GM21576 (cell line): Measurements from ENCODE around the gene TRMT1L.

Source experiments
- ATAC-seq: cut with Tn5 transposase; IDR thresholded peaks from one replicate; pipeline ENCODE4 v1.9.1; 2021; ENCODE audit warnings: mild to moderate bottlenecking, moderate library complexity; ENCODE audit not compliant: unreplicated experiment

TRMT1L gene

DNA sequence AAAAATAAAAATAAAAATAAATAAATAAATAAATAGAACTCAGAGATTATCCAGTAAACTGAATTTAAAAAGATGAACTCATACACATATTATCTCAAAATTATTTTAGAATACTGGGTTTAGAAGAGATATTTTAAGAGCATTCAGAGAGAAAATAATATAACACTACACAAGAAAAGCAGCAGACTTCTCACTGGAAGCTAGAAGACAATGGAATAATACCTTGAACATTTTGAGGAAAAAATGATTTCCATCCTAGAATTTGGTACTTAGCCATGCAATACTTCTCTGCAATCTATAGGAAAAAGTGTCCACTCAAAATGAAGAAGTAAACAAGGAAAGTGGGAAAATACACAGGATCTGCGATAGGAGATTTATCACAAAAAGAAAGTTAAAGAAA, 24.2 kb downstream of the TRMT1L start:
- no peak for ATAC-seq

DNA sequence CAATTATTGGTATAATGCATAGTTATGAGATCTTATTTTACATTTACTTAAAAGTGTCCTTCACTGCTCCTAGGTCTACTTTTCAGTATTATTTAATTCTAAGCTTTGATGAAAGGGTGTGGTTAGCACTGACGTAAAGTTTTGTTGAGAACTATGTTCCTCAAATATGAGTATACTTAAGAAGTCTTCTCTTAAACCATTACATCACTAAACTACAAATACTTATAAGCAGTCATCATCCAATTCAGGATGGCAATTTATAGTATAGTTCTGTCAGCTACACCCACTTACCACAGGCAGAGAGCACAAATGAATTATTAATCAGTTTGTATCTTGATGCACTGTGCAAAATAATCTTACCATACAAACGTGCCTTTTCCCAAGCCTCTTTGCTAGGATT, 27.0 kb downstream of the TRMT1L start:
- ATAC-seq = no peak

DNA sequence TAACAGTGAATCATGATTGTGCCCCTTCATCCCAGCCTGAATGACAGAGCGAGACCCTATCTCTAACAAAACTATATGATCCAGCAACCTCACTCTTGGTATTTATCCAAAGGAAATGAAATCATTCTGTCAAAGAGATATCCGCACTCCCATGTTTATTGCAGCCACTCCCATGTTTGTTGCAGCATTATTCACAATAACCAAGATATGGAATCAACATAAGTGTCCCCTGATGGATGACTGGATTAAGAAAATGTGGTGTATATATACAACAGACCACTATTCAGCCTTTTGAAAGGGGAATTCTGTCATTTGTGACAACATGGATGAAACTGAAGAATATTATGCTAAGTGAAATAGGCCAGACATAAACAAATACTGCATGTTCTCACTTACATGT, 44.4 kb downstream of the TRMT1L start:
- ATAC-seq = no peak

DNA sequence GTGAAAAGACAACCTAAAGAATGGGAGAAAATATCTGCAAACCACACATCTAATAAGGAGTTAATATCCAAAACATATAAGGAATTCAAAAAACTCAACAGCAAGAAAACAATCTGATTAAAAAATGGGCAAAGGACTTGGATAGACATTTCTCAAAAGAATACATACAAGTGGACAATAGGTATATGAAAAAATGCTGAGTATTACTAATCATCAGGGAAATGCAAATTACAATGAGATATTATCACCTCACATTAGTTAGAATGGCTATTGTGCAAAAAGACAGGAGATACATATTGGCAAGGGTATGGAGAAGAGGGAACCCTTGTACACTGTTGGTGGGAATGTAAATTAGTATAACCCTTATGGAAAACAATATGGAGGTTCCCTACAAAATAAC, 44.9 kb downstream of the TRMT1L start:
- no peak for ATAC-seq

DNA sequence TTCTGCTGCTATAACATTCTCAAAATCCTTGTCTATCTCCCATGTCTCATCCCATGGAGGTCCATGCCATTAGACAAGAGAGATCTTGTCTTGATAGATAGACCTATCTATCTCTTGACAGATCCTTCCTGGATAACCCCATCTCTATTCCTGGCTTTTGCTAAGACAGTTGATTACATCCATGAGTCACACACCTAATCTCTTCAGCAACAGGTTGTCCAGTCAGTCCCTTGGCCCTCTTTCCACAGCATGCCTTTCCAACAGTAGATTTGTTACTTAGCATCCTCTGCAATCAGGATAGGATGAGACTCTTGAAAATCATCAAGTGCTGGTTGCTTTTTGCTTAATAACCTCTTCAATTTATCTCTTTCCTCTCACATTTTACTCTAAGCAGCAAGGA, 46.6 kb downstream of the TRMT1L start:
- no peak for ATAC-seq

DNA sequence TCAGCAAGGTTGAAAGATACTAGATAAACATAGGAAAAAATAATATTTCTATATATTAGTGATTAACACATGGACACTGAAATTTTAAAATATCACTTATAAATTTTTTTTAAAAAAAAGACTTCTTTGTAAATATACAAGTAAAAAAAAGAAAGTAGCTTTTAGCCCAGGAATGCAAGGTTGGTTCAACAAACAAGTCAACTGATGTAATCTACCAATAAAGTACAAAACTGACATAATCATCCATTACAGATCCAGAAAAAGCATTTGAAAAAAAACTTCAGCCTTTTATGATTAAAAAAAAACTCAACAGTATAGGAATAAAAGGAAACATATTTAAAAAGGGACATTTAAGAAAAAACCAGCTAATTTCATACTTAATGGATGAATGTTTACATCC, 48.4 kb downstream of the TRMT1L start:
- no peak for ATAC-seq

DNA sequence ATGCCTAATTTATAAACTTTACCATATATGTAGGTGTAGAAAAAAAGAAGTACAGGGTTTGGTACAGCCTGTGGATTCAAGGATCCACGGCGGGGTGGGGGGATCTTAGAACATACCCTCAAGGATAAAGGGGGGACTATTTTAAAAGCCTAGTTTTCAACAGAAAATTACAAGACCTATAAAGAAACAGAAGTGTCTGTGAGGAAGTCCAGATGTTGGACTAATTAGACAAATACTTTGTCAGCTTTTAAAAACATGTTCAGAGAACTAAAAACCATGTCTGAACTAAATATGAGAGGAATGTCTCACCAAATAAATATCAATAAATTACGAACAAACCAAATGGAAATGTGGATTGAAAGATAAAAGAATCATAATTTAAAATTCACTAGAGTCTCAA, 51.6 kb downstream of the TRMT1L start:
- ATAC-seq = no peak

DNA sequence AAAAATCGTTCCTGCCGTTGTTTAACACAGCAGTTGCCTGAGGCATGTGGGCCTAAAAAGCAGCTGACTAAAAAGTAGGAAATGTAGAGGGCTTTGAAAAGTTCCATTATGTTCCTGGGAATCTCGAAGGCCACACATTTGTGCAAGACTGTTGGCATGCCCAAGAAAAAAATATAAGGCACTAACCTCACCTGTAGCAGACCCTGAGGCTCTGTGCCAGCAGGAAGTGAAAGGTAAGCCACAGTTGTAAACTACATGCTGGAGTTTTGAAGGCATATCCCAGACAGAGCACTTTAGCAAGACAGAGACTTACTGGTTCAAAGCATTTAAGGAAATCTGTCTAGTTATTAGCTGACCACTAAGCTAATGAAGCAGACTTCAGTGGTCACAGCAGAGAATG, 52.7 kb downstream of the TRMT1L start:
- ATAC-seq = no peak

DNA sequence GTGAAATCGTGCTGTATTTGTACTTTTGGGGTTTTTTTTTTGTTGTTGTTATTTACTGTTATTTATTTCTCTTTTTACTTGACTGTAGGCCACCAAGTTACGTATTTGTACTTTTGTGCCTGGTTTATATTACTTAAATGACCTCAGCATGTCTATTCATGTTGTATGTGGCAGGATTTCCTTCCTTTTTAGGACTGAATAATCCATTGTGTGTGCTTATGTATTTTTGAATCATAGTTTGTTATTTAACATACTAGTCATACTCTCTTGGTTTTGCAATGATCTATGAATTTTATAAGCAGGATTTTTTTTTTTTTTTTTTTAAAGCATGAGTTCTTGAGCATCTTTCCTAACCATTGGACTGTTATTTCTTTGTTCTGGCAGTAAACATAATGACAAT, 60.2 kb downstream of the TRMT1L start:
- no peak for ATAC-seq

DNA sequence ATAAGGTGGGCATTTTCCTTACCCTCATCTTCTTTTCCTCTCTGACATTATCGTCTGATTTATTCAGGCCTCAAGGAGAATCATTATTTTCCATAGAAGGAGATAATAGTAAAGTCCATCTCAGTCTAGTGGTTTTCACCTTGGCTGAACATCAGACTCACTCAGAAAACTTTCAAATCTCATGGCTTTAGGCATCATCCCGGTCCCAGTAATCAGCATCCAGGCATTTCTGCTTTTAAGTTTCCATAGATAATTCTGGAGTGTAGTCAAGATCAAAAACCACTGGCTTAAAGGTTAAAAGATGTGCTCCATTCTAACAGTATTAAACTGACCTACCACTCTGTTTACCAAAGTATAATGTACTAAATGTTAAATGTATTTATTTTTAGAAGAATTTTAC, 62.0 kb downstream of the TRMT1L start:
- no peak for ATAC-seq

DNA sequence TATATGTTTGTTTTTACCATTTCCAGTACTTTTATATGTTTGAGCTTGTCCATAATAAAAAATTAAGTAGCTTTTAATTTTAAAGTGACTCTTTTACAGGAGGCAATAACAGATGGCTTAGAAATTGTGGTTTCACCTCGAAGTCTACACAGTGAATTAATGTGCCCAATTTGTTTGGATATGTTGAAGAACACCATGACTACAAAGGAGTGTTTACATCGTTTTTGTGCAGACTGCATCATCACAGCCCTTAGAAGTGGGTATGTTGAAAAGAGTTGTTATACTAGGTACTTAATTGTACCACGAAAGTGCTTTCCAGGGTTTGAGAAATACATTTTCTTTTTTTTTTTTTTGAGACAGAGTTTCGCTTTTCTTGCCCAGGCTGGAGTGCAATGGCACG, 65.3 kb downstream of the TRMT1L start:
- no peak for ATAC-seq

DNA sequence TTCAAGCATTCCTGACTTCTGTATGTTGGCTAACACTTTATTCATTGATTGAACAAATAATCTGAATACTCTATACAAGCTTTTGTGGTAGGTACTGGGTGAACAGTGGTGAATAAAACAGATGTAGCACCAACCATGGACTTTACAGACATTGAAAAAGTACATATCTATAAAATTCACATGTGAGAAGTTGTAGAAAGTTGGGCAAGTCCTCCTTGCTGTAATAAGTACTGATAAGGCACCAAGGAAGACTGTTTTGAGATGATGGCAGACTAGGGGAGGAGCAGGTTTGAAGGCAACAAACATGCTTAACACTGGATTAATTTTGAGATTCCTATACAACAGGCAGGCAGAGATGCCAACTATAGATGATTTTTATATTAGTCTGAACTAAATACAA, 69.0 kb downstream of the TRMT1L start:
- ATAC-seq = no peak

DNA sequence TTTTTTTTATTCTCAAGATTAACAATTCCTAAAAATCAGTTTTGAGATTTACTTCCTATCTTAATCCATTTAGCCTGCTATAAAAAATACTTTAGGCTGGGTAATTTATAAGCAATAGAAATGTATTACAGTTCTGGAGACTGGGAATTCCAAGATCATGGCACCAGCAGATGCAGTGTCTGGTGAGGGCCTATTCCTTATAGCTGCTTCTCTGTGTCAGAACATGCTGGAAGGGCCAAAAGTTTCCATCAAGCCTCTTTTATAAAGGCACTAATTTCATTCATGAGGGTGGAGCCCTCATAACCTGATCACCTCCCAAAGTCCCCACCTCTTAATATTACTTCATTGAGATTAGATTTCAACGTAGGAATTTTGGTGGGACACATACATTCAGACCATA, 69.7 kb downstream of the TRMT1L start:
- no peak for ATAC-seq

DNA sequence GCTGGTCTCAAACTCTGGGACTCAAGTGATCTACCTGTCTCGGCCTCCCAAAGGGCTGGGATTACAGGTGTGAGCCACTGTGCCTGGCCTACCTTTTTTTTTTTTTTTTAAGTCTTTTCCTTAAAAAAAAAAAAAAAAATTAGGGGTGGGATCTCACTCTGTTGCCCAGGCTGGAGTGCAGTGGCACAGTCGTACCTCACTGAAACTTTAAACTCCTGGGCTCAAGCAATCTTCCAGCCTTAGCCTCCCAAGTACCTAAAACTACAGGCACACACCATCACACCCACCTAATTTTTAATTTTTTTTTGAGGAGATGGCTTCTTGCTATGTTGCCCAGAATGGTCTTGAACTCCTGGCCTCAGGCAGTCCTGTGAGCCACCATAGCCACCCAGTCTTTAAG, 72.9 kb downstream of the TRMT1L start:
- ATAC-seq = no peak

DNA sequence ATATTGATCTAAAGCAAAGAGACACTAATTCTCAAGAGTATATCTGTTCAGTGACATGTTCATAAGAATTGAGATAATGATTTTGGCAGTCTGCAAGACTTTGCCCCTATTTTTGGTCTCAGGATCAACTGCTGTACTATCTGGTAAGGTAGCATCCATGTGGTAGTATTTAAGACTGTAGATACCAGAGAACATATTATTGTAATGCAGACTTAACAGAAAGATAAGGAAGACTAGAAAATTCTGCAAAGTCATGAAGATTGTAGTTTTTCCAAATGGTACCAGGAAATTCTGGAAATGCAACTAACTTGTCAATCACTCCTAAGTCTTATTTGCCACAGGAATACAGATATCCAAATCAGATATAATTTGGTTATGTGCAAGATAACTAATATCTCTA, 76.3 kb downstream of the TRMT1L start:
- no peak for ATAC-seq

DNA sequence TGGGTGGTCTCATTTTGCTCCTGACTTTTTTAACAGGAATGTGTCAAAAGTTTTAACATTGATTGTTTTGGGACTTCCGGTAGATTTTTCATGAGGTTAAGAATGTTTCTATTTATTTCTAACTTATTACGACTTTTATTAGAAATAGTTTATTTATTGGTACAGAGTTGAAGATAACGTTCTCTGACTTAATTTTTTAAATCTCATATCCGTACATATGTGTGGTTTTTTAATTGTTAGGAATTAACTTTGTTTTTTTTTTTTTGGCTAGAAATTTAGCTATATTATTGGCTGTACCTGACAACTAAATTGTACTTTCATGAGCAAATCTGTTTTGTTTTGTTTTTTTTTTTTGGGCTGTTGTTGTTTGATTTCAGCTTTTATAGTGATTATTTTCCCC, 79.4 kb downstream of the TRMT1L start:
- ATAC-seq = no peak

DNA sequence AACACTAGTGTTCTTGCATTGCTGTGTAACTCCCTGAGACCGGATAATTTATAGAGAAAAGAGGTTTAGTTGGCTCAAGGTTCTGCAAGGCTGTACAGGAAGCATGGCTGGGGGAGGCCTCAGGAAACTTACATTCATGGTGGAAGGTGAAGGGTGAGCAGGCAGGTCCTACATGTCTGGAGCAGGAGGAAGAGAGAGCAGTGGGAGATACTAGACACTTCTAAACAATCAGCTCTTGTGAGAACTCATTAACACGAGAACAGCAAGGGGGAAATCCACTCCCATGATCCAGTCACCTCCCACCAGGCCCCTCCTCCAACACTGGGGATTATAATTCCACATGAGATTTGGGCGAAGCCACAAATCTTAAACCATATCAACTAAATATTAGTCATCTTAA, 81.3 kb downstream of the TRMT1L start:
- no peak for ATAC-seq

DNA sequence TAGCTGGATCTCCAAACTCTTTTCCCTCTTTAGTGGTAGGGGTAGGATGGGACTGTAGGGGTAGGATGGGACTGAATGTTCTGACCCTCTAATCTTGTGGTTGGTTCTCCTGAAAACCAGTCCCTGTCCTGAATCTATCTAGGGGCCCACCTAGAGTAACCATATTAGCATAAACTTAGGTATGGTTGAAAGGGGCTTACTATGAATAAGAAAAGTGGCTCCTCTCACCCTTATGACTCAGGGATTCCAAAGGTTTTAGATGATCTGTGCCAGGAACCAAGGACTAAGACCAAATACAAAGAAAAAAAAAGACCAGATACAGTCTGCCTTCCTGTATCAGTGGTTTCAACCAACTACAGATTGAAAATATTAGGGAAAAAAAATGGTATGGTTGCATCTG, 82.4 kb downstream of the TRMT1L start:
- no peak for ATAC-seq

DNA sequence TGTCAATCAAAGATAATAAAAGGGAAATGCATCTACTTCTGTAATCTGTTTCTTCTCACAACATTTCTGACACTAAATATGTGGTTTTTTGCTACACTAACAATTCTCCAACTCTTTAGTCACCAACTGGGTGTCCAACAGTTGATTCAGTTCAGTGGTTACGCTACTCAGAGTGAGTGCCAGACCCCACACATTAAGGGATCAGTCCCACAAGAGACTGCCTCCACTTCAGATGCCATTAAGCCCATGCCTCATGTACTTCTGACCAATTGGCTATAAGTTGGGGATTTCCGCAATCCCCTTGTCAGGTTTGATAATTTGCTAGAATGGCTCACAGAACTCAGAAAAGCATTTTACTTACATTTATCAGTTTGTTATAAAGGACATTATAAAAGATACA, 83.0 kb downstream of the TRMT1L start:
- no peak for ATAC-seq

DNA sequence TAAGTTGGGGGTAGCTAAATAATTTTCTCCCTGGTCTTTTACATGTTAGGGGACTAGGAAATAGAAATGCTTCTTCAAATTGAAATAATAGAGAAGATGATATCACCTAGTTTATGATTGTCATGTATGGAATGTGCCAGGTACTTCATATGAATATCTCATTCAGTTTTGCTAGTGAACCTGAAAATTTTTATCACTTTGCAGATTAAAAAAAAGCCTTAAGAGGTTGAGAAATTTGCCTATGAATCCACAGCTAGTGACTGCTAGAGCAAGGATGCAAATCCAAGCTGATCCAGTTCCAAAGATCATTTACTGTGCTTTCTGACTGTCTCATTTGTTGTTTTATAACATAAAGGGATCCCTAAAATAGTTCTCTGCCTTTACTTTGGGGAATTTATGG, 86.7 kb downstream of the TRMT1L start:
- no peak for ATAC-seq

DNA sequence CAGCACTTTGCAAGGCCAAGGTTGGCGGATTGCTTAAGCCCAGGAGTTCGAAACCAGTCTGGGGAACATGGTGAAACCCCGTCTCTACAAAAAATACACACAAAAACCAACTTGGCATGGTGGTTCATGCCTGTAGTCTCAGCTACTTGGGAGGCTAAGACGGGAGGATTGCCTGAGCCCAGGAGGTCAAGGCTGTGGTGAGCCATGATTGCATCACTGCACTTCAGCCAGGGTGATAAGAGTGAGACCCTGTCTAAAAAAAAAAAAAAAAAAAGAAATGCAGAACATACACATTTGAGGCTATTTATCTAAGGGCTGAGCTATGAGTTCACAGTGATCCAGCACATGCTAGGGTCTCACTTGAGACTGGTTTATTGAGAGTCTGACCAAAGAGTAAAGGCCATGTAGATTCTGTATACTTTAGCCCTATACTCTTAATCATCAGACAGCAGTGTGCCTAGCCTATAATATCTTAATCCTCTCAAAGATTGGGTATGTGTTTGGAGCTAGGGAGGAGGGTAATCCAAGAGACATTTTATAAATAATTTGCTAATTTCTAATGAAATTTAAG, 87.5 kb downstream of the TRMT1L start:
- ATAC-seq = no peak

DNA sequence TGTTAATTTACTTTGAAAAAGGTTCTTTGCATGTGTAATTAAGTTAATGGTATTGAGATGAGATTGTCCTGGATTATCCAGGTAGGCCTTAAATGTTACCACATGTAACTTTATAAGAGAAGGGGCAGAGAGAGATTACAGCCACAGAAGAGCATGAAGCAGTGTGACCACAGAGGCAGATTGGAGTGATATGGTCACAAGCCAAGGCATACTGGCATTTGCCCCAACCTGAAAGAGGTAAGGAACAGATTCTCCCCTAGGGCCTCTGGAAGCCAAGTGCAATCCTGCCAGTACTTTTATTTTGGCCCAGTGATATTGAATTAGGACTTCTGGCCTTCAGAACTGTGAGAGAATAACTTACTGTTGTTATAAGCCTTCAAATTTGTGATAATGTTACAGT, 88.4 kb downstream of the TRMT1L start:
- no peak for ATAC-seq
